Measurements from ENCODE around the gene NFIB.

Gene NFIB
- total RNA-seq = 0 to 0.07 reads per million in 2 donors

- no peak for DNase-seq
Measured at GRCh38 chr9:14313951-14314423, at the start of gene NFIB. Gene NFIB, minus strand, starts transcription at chr9:14314141. Its CDS starts 630 bp downstream, at chr9:14313511.

GRCh38 chr9:14362175-14362574 is 48.2 kb upstream of the NFIB start:
- no peak for DNase-seq

- DNase-seq = no peak
Measured at GRCh38 chr9:14361074-14361473, 47.1 kb upstream of the NFIB start.

GRCh38 chr9:14358523-14358922 is 44.6 kb upstream of the NFIB start:
- DNase-seq = no peak

- DNase-seq = no peak
Measured at GRCh38 chr9:14356351-14357265, 42.7 kb upstream of the NFIB start.

- no peak for DNase-seq
Measured at GRCh38 chr9:14354201-14354600, 40.3 kb upstream of the NFIB start.

- DNase-seq = peak; percentile 68
Measured at GRCh38 chr9:14353222-14354056, 39.5 kb upstream of the NFIB start.

- DNase-seq = no peak
Measured at GRCh38 chr9:14352503-14352902, 38.6 kb upstream of the NFIB start.

- DNase-seq = no peak
Measured at GRCh38 chr9:14351221-14351836, 37.4 kb upstream of the NFIB start.

GRCh38 chr9:14350754-14351153 is 36.8 kb upstream of the NFIB start:
- no peak for DNase-seq

GRCh38 chr9:14350349-14350728 is 36.4 kb upstream of the NFIB start:
- no peak for DNase-seq

GRCh38 chr9:14349447-14350348 is 35.8 kb upstream of the NFIB start:
- no peak for DNase-seq

- no peak for DNase-seq
Measured at GRCh38 chr9:14349146-14349446, 35.2 kb upstream of the NFIB start.

GRCh38 chr9:14348373-14349145 is 34.6 kb upstream of the NFIB start:
- DNase-seq = no peak

- no peak for DNase-seq
Measured at GRCh38 chr9:14348123-14348372, 34.1 kb upstream of the NFIB start.

GRCh38 chr9:14347406-14348122 is 33.6 kb upstream of the NFIB start:
- no peak for DNase-seq

GRCh38 chr9:14346811-14347405 is 33.0 kb upstream of the NFIB start:
- DNase-seq = no peak

GRCh38 chr9:14346231-14346791 is 32.4 kb upstream of the NFIB start:
- no peak for DNase-seq

GRCh38 chr9:14345354-14346230 is 31.7 kb upstream of the NFIB start:
- no peak for DNase-seq

Measured in T-helper 9 cell (primary cell).